Stomach (tissue), 9 donors: Measurements from ENCODE around the gene NETO1. TPM values are rescaled to one million over a fixed set of nuclear protein-coding genes. Genes with fewer than 3 reads are reported as not detected.

Source experiments
- DNase-seq, 2 donors: peaks; one replicate each; pipeline versions ENCODE4 v3.0.0 to v3.0.0-alpha.2; 2013 to 2019
- H3K27ac ChIP-seq, 5 donors: fragments of 200-600 bp in 4 of 5; sonication (generic) in 4 of 5; one replicate each; pipeline ENCODE4 v1.5.1; 2013 to 2019; ENCODE audit warnings: mild to moderate bottlenecking in 1 of 5, moderate library complexity in 1 of 5
- H3K27me3 ChIP-seq, 3 donors: fragments of 200-600 bp; sonication (generic); one replicate each; pipeline ENCODE4 v1.5.1; 2017 to 2019; ENCODE audit warnings: mixed run types in 1 of 3
- H3K36me3 ChIP-seq, 4 donors: fragments of 200-600 bp; sonication (generic); 1 replicate in 3 of 4; 2 replicates in 1 of 4; pipeline ENCODE4 v1.5.1; 2016 to 2019
- H3K4me1 ChIP-seq, 4 donors: fragments of 200-600 bp; sonication (generic); one replicate each; pipeline ENCODE4 v1.5.1; 2016 to 2019
- H3K4me3 ChIP-seq, 4 donors: fragments of 200-600 bp; sonication (generic) in 3 of 4; one replicate each; pipeline ENCODE4 v1.5.1; 2016 to 2019; ENCODE audit warnings: mild to moderate bottlenecking in 1 of 4
- H3K9me3 ChIP-seq, 4 donors: fragments of 200-600 bp; sonication (generic); one replicate each; pipeline ENCODE4 v1.5.1; 2016 to 2019
- EP300 ChIP-seq: sonication (generic); formaldehyde crosslinking; IDR thresholded peaks from one replicate; pipeline ENCODE4 v1.6.1; 2017; ENCODE audit warnings: antibody characterized with exemption
- POLR2A ChIP-seq, 4 donors: fragments of 450-650 bp; IDR thresholded peaks; one replicate each; pipeline ENCODE4 v1.6.1; 2016; ENCODE audit warnings: antibody characterized with exemption in 4 of 4, control low read depth in 2 of 4, mild to moderate bottlenecking in 1 of 4, moderate library complexity in 1 of 4
- POLR2AphosphoS5 ChIP-seq, 3 donors: sonication (generic); formaldehyde crosslinking; IDR thresholded peaks; one replicate each; pipeline ENCODE4 v1.6.1; 2016; ENCODE audit warnings: antibody characterized with exemption in 3 of 3
- WGBS, 5 donors: extraction: QIAGEN DNeasy Blood & Tissue Kit in 3 of 5; methylation state at CpG; one replicate each; pipeline versions ENCODE4 v1.1.5 to v1.1.7; 2013 to 2018; 5-methylcytosine and 5-hydroxymethylcytosine counted together
- intact Hi-C: fragments of 100-400 bp; cut with DNase I; formaldehyde crosslinking; loops from one replicate; pipeline ENCODE4 v1.15.1; 2023; ENCODE audit warnings: low total_unique reads
- polyA plus RNA-seq, 3 donors: library from polyadenylated mRNA; stranded (reverse); fragments of 200-250 nt; gene quantifications; one replicate each; pipeline ENCODE4 v1.2.3, GENCODE V29; 2013
- total RNA-seq, 5 donors: library from RNA; depleted of rRNA; stranded (reverse); fragments of >200 nt; gene quantifications; one replicate each; pipeline versions ENCODE4 v1.1.0 to v1.2.3, GENCODE V29; 2014 to 2016
- TF ChIP-seq, protein P1 (sequence below), 7 experiments: fragments of 450-650 bp in 4 of 7; fragments of 200-600 bp in 3 of 7; sonication (generic) in 3 of 7; IDR thresholded peaks; one replicate each; pipeline ENCODE4 v1.5.1; 2016 to 2019; ENCODE audit warnings: antibody characterized with exemption in 7 of 7, control low read depth in 2 of 7, mild to moderate bottlenecking in 1 of 7
- donor health status: healthy with polysubstance abuse.
- donor health status: Bipolar disorder and iron deficiency.
- donor health status: healthy.

Gene NETO1
- total and polyA plus RNA-seq, 8 donors, result 0.06 to 8.8 (median 0.53) TPM; not detected in 2

DNA sequence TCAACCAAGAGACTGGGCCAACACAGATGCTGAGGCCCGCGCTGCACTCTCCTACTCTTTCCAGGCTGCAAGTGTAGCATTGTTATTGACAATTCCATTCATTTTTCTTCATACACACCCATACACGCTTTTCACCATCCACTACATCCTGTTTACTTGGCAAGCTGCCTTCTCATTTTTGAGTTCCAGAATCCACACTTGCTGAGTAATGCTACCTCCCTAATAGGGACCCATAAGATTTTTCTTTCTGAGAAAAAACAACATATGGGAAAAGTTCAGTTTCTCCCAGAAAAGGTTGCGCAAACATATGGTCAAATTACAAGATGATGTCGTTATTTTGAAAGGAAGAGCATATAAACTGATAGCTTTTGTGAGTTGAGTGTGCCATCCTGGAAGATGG lies 3.3 kb upstream of the NETO1 start:
- Histone ChIP-seq H3K4me1 (peaks cover 0 to 30% (median 21%) of the 10 kb centered on the region in 4 donors), H3K27ac (no peak overlapping the region), H3K9me3 (peaks cover 0 to 18% (median 0%) of the 10 kb centered on the region in 4 donors), H3K36me3 (no peaks in the 10 kb centered on the region), H3K4me3 (no peak overlapping the region), H3K27me3 (peaks cover 3 to 54% (median 28%) of the 10 kb centered on the region in 3 donors)
- intact Hi-C loops, result no loop called here
- DNase-seq, result no peak
- 52 to 65% (median 61%) methylated on average over 5 of the region's 5 CpGs for WGBS, 5 donors
- TF ChIP-seq POLR2A (IDR thresholded peaks at IDR 0.05) (no peak), POLR2AphosphoS5 (IDR thresholded peaks at IDR 0.05) (no peak), EP300 (no peak)
- TF ChIP-seq, protein P1, sequence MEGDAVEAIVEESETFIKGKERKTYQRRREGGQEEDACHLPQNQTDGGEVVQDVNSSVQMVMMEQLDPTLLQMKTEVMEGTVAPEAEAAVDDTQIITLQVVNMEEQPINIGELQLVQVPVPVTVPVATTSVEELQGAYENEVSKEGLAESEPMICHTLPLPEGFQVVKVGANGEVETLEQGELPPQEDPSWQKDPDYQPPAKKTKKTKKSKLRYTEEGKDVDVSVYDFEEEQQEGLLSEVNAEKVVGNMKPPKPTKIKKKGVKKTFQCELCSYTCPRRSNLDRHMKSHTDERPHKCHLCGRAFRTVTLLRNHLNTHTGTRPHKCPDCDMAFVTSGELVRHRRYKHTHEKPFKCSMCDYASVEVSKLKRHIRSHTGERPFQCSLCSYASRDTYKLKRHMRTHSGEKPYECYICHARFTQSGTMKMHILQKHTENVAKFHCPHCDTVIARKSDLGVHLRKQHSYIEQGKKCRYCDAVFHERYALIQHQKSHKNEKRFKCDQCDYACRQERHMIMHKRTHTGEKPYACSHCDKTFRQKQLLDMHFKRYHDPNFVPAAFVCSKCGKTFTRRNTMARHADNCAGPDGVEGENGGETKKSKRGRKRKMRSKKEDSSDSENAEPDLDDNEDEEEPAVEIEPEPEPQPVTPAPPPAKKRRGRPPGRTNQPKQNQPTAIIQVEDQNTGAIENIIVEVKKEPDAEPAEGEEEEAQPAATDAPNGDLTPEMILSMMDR (IDR thresholded peaks at IDR 0.05), result no peak

DNA sequence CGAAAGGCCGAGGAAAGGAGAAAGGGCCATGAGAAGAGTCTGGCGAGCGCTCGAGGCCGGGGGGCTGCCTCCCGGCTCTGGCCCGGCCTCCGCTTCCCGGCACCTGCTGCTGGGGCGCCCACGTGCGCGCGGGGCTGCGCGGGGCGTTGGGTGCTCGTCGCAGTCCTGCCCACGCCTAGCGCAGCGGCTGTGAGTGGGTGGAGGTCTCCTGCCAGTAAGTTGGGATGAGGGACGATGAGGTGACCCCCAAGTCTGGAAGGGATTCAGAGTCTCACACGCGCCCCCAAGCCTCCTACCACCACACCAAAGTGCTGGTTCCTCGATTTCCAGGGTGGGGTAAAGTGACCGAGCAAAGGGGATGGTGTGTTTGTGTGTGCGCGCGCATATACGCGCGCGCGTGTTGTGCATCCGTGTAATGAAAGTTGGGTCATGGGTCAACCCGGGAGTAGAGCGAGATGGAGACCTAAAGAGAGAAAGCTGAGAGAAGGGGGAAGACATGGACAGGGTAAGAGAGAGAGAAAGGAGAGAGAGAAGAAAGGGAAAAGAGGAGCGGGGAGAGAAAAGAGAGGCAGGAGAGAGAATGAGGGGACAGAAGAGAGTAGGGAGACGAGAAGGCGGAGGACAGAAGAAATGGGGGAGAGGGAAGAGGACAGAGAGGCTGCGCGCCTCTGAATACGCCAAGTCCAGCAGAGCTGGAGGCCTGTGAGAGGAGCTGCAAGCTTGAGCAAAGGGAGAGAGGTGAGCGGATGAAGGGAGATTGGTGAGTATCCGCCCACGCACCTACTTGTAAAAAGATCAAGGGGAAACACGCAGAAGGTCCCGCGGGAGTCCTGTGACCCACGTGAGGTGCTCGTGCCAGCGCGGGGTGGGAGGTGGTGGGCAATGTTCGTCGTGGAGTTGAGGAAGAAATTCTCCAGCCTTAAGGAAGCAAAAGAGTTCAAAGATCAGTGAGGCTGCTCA lies 1.7 kb upstream of the NETO1 start:
- 8 to 12% (median 10%) methylated on average over 41 to 57 of the region's 57 CpGs for WGBS, 5 donors
- peaks cover 0 to 30% (median 21%) of the 10 kb centered on the region in 4 donors for H3K4me1 ChIP-seq
- H3K9me3 ChIP-seq, result peaks cover 0 to 18% (median 0%) of the 10 kb centered on the region in 4 donors
- DNase-seq, result peak in 1 of 2 donors; percentile 8
- peak overlapping the region in 2 of 4 donors; percentile 35 to 36 for H3K4me3 ChIP-seq
- peaks cover 3 to 65% (median 28%) of the 10 kb centered on the region in 3 donors for H3K27me3 ChIP-seq
- H3K36me3 ChIP-seq, result no peaks in the 10 kb centered on the region
- TF ChIP-seq, protein P1 (IDR thresholded peaks at IDR 0.05), result no peak
- TF ChIP-seq EP300 (no peak), POLR2AphosphoS5 (IDR thresholded peaks at IDR 0.05) (no peak), POLR2A (IDR thresholded peaks at IDR 0.05) (no peak)
- intact Hi-C loops, result no loop called here
- no peak overlapping the region for H3K27ac ChIP-seq

DNA sequence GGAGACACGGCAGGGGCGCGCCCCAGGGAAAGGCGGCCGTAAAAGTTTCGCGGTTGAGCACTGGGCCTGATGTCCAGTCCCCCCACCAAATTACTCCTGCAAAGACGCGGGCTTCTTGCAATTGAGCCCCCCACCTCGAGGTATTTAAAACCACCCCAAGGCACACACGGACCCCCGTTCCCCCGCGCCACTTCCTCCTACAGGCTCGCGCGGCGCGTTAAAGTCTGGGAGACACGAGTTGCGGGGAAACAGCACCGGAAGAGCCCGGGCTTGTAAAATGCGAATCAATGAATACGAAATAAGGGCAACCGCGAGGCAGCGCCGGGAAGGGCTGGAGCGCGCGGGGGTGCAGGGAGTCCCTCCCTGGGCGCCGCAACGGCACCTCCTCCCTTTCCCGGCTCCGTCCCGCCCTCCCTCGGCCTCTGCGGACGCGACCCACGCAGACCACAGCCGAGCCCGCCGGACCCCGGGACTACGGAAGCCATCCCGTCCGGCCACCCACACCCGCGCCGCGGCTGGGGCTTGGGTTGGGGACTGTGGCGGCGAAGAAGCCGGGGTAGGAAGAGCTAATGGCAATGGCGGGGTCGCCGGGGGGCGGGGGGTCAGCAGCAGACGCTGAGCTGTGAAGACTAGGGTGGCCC lies 918 bp upstream of the NETO1 start:
- TF ChIP-seq EP300 (no peak), POLR2A (IDR thresholded peaks at IDR 0.05) (no peak), POLR2AphosphoS5 (IDR thresholded peaks at IDR 0.05) (no peak)
- TF ChIP-seq, protein P1 (IDR thresholded peaks at IDR 0.05), result no peak
- peaks cover 0 to 30% (median 21%) of the 10 kb centered on the region in 4 donors for H3K4me1 ChIP-seq
- WGBS, 5 donors, result 2 to 6% (median 4%) methylated on average over 28 to 62 of the region's 62 CpGs
- peaks cover 0 to 18% (median 0%) of the 10 kb centered on the region in 4 donors for H3K9me3 ChIP-seq
- peaks cover 3 to 65% (median 28%) of the 10 kb centered on the region in 3 donors for H3K27me3 ChIP-seq
- DNase-seq, result peak in 1 of 2 donors; percentile 14
- intact Hi-C loops, result no loop called here
- H3K36me3 ChIP-seq, result no peaks in the 10 kb centered on the region
- H3K4me3 ChIP-seq, result peak overlapping the region; percentile 21 to 36 (median 30)
- H3K27ac ChIP-seq, result no peak overlapping the region
